K562 (cell line): Measurements from ENCODE around the gene BNIP1. TPM values are rescaled to one million over a fixed set of nuclear protein-coding genes. Genes with fewer than 3 reads are reported as not detected.

Experiments
- BRD9 ChIP-seq: fragments of 450-650 bp; IDR thresholded peaks from 2 replicates; pipeline ENCODE4 v1.6.1; 2018; ENCODE audit warnings: low read depth; ENCODE audit not compliant: partially characterized antibody
- CREM ChIP-seq: IDR thresholded peaks from 2 replicates; pipeline ENCODE4 v1.6.1; 2014; ENCODE audit warnings: antibody characterized with exemption, low read depth
- DIDO1 ChIP-seq: fragments of 450-650 bp; IDR thresholded peaks from 2 replicates; pipeline ENCODE4 v1.6.1; 2016; ENCODE audit warnings: low read depth, missing biosample characterization, missing genetic modification characterization
- E2F1 ChIP-seq: sonication (generic); formaldehyde crosslinking; IDR thresholded peaks from 2 replicates; pipeline ENCODE4 v1.8.1; 2023; ENCODE audit warnings: mild to moderate bottlenecking, missing genetic modification reagents, moderate library complexity
- GABPB1 ChIP-seq: sonication (generic); formaldehyde crosslinking; IDR thresholded peaks from 2 replicates; pipeline ENCODE4 v1.8.0; 2022; ENCODE audit warnings: mild to moderate bottlenecking, missing genetic modification reagents
- KAT7 ChIP-seq: sonication (generic); formaldehyde crosslinking; IDR thresholded peaks from 2 replicates; pipeline ENCODE4 v1.8.0; 2022; ENCODE audit warnings: missing genetic modification reagents, mild to moderate bottlenecking, borderline replicate concordance
- LEF1 ChIP-seq: fragments of 450-650 bp; IDR thresholded peaks from 2 replicates; pipeline ENCODE4 v1.6.1; 2016; ENCODE audit warnings: mild to moderate bottlenecking
- MED1 ChIP-seq: sonication (generic); formaldehyde crosslinking; IDR thresholded peaks from 2 replicates; pipeline ENCODE4 v1.8.1; 2023; ENCODE audit warnings: missing genetic modification reagents, borderline replicate concordance
- NFYB ChIP-seq: IDR thresholded peaks from 2 replicates; pipeline ENCODE4 v1.6.1; 2011; ENCODE audit warnings: mild to moderate bottlenecking, moderate library complexity; ENCODE audit not compliant: insufficient read length; ENCODE audit errors: extremely low read depth
- PCBP1 ChIP-seq: fragments of 200-400 bp; formaldehyde crosslinking; IDR thresholded peaks from 2 replicates; pipeline ENCODE4 v1.6.1; 2018; ENCODE audit warnings: mild to moderate bottlenecking, low read depth, low read length; ENCODE audit not compliant: poor library complexity, severe bottlenecking
- RREB1 ChIP-seq: fragments of 250-450 bp; sonication (Bioruptor Pico); IDR thresholded peaks from 2 replicates; pipeline ENCODE4 v1.4.0; 2020
- SIN3B ChIP-seq: fragments of 450-650 bp; IDR thresholded peaks from 2 replicates; pipeline ENCODE4 v1.6.1; 2017; ENCODE audit warnings: low read depth, mild to moderate bottlenecking, moderate library complexity
- SMAD4 ChIP-seq: fragments of 250-450 bp; sonication (Bioruptor Pico); conservative IDR thresholded peaks from 2 replicates; pipeline ENCODE4 v1.8.0; 2021; ENCODE audit warnings: inconsistent platforms, mild to moderate bottlenecking, moderate library complexity
- TAF7 ChIP-seq: fragments of 450-650 bp; IDR thresholded peaks from 2 replicates; pipeline ENCODE4 v1.6.1; 2016; ENCODE audit warnings: missing genetic modification characterization, missing compliant biosample characterization
- TEAD2 ChIP-seq: fragments of 450-650 bp; IDR thresholded peaks from 2 replicates; pipeline ENCODE4 v1.6.1; 2016; ENCODE audit warnings: missing genetic modification characterization, control low read depth, missing compliant biosample characterization
- TRIM25 ChIP-seq: fragments of 450-650 bp; IDR thresholded peaks from 2 replicates; pipeline ENCODE4 v1.7.0; 2016; ENCODE audit warnings: borderline replicate concordance
- ZEB2 ChIP-seq: fragments of 450-650 bp; IDR thresholded peaks from 2 replicates; pipeline ENCODE4 v1.6.1; 2016
- ZNF143 ChIP-seq: sonication (generic); formaldehyde crosslinking; IDR thresholded peaks from 2 replicates; pipeline ENCODE4 v1.9.0; 2022; ENCODE audit warnings: mild to moderate bottlenecking, missing genetic modification reagents
- polyA plus RNA-seq, 8 experiments: library from polyadenylated mRNA; depleted of rRNA in 4 of 8; stranded (reverse) in 5 of 8; unstranded in 3 of 8; fragments of >200 nt; fragmentation: Nextera tagmentation in 2 of 8; fragmentation: Illumina TruSeq in 1 of 8; extraction: Ambion mirVana in 2 of 8; extraction: Trizol in 1 of 8; gene quantifications; 2 replicates each; pipeline versions ENCODE4 v1.2.1 to v1.2.3, GENCODE V29; 2011 to 2014; ENCODE audit warnings: inconsistent platforms in 1 of 8, missing spikeins in 1 of 8
- total RNA-seq, 7 experiments: library from RNA; depleted of rRNA in 6 of 7; stranded (reverse); fragments of >200 nt in 6 of 7; fragmentation: Illumina TruSeq in 2 of 7; extraction: Trizol in 2 of 7; gene quantifications; 2 replicates each; pipeline versions ENCODE4 v1.2.1 to v1.2.3, GENCODE V29; 2011 to 2021; ENCODE audit warnings: low replicate concordance in 1 of 7

Gene BNIP1
- total and polyA plus RNA-seq, 9 of the 15 experiments (the other 6 are each of a cell fraction or from before 2014, with no cell fraction given): 18.8 to 65.0 (median 26.2) TPM

- no peak for TF ChIP-seq RREB1
- no peak for TF ChIP-seq TEAD2 (tag)
- no peak for TF ChIP-seq PCBP1
- TF ChIP-seq ZNF143 (CRISPR knock-in tag): no peak
- peak; percentile 48; the same call in 1 of the 2 replicates for TF ChIP-seq SMAD4 (CRISPR knock-in tag)
- peak; percentile 94 for TF ChIP-seq SIN3B
- peak; percentile 84 for TF ChIP-seq ZEB2
- TF ChIP-seq KAT7 (CRISPR knock-in tag): no peak
- peak; percentile 63; the same call in 1 of the 2 replicates for TF ChIP-seq TAF7 (tag)
- TF ChIP-seq BRD9: peak; percentile 55
- 0 out of 2 replicates have a peak, but pooled peaks have one; percentile 84 for TF ChIP-seq TRIM25
- peak; percentile 93 for TF ChIP-seq DIDO1 (tag)
- TF ChIP-seq MED1 (CRISPR knock-in tag): no peak
- TF ChIP-seq E2F1 (CRISPR knock-in tag): peak; percentile 69; the same call in 1 of the 2 replicates
- TF ChIP-seq GABPB1 (CRISPR knock-in tag): peak; percentile 60
- 0 out of 2 replicates have a peak, but pooled peaks have one; percentile 37 for TF ChIP-seq LEF1
- TF ChIP-seq CREM: peak; percentile 87
- TF ChIP-seq NFYB: no peak
These were observed at the start of gene BNIP1 (continued) for GRCh38 chr5:173144200-173145176.
